Testis (tissue), 3 donors: Measurements from ENCODE around the gene JAM3. TPM values are rescaled to one million over a fixed set of nuclear protein-coding genes. Genes with fewer than 3 reads are reported as not detected.
A peak's percentile ranks its signal among the peaks of the same experiment; 100 is the strongest.
"Not testable (repeated sequence)": the region's sequence is repeated elsewhere in the genome, so short reads cannot be mapped to it uniquely, and the experiment has no call there.

Experiments
- DNase-seq: peaks from one replicate; pipeline ENCODE4 v3.0.0-alpha.2; 2019
- H3K27ac ChIP-seq, 2 donors: fragments of 200-600 bp; sonication (generic); one replicate each; pipeline ENCODE4 v1.5.1; 2019
- H3K27me3 ChIP-seq: fragments of 200-600 bp; sonication (generic); one replicate; pipeline ENCODE4 v1.5.1; 2019
- H3K36me3 ChIP-seq: fragments of 200-600 bp; sonication (generic); one replicate; pipeline ENCODE4 v1.5.1; 2017; ENCODE audit warnings: low read depth; ENCODE audit errors: missing control alignments
- H3K4me1 ChIP-seq: fragments of 200-600 bp; sonication (generic); one replicate; pipeline ENCODE4 v1.5.1; 2019
- H3K4me3 ChIP-seq, 2 donors: fragments of 200-600 bp; sonication (generic); one replicate each; pipeline ENCODE4 v1.5.1; 2017 to 2019
- H3K9me3 ChIP-seq: fragments of 200-600 bp; sonication (generic); one replicate; pipeline ENCODE4 v1.5.1; 2017
- CTCF ChIP-seq, 3 experiments: fragments of 450-650 bp in 2 of 3; fragments of 200-600 bp in 1 of 3; sonication (generic) in 1 of 3; IDR thresholded peaks; one replicate each; pipeline ENCODE4 v1.5.1; 2016 to 2019; ENCODE audit warnings: antibody characterized with exemption in 3 of 3, mild to moderate bottlenecking in 2 of 3, moderate library complexity in 1 of 3
- POLR2A ChIP-seq: fragments of 450-650 bp; IDR thresholded peaks from one replicate; pipeline ENCODE4 v1.6.1; 2017; ENCODE audit warnings: antibody characterized with exemption, mild to moderate bottlenecking, moderate library complexity
- WGBS, 2 donors: methylation state at CpG; one replicate each; pipeline ENCODE4 v1.1.5; 2018; 5-methylcytosine and 5-hydroxymethylcytosine counted together
- intact Hi-C: fragments of 100-400 bp; cut with DNase I; formaldehyde crosslinking; loops from one replicate; pipeline ENCODE4 v1.15.1; 2023; ENCODE audit warnings: low total_unique reads
- polyA plus RNA-seq: library from polyadenylated mRNA; stranded (reverse); fragments of 350-450 nt; fragmentation: Illumina TruSeq; extraction: RNeasy Lipid Tissue Mini Kit (QIAGEN cat#74804); gene quantifications from one replicate; pipeline ENCODE4 v1.2.3, GENCODE V29; 2014; ENCODE audit warnings: low read depth, low replicate concordance; ENCODE audit not compliant: insufficient read depth
- total RNA-seq, 2 donors: library from RNA; depleted of rRNA; stranded (reverse); fragments of >200 nt; gene quantifications; one replicate each; pipeline ENCODE4 v1.2.3, GENCODE V29; 2016

The JAM3 gene
- total and polyA plus RNA-seq, 3 donors from 2014 or later = 81.0 to 188 (median 172) TPM

DNA sequence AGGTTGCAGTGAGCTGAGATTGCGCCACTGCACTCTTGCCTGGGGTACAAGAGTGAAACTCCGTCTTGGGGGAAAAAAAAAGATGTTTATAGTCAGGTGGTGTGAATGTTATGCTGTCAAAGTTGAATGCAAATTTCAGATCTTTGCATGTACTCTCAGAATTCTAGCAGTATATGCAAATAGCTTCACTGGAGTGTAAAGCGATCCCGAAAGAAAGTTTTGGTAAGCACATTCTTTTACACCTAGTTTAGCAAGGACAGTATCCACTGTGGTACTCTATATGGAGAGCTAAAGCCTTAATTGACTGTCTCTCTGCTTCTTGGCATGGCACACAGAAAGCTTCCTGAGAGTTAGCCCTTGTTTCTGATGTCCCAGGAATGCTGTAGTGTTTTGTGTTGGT lies 4.0 kb downstream of the JAM3 start:
- H3K9me3 ChIP-seq = no peaks in the 10 kb centered on the region
- H3K27ac ChIP-seq = peak overlapping the region; percentile 25 to 74
- H3K36me3 ChIP-seq = no peaks in the 10 kb centered on the region
- H3K4me1 ChIP-seq = peaks cover 41% of the 10 kb centered on the region
- 84 to 88% methylated on average over 4 of the region's 4 CpGs for WGBS, 2 donors
- no peak overlapping the region for H3K4me3 ChIP-seq
- no peak for TF ChIP-seq POLR2A
- TF ChIP-seq CTCF (IDR thresholded peaks at IDR 0.05) = no peak
- no peaks in the 10 kb centered on the region for H3K27me3 ChIP-seq
- DNase-seq = no peak
- intact Hi-C loops = no loop called here

GRCh38 chr11:134074346-134074745 lies 5.5 kb downstream of the JAM3 start:
- TF ChIP-seq CTCF (IDR thresholded peaks at IDR 0.05) (no peak), POLR2A (no peak)
- intact Hi-C loops = no loop called here
- peak; percentile 33 for DNase-seq

GRCh38 chr11:134074766-134075165 lies 5.9 kb downstream of the JAM3 start:
- WGBS, 2 donors = 46 to 71% methylated on average over 1 of the region's 1 CpG
- Histone ChIP-seq H3K27ac (peak overlapping the region; percentile 42 to 74), H3K27me3 (no peaks in the 10 kb centered on the region), H3K36me3 (no peaks in the 10 kb centered on the region), H3K9me3 (no peaks in the 10 kb centered on the region), H3K4me3 (no peak overlapping the region), H3K4me1 (peaks cover 45% of the 10 kb centered on the region)
- intact Hi-C loops = no loop called here
- DNase-seq = no peak
- TF ChIP-seq POLR2A (no peak), CTCF (IDR thresholded peaks at IDR 0.05) (no peak)

More at GRCh38 chr11:134074346-134074745, 5.5 kb downstream of the JAM3 start:
- Histone ChIP-seq H3K27ac (peak overlapping the region; percentile 42 to 74), H3K27me3 (no peaks in the 10 kb centered on the region), H3K4me3 (no peak overlapping the region), H3K4me1 (peaks cover 47% of the 10 kb centered on the region), H3K36me3 (no peaks in the 10 kb centered on the region), H3K9me3 (no peaks in the 10 kb centered on the region)
- 41 to 46% methylated on average over 4 of the region's 4 CpGs for WGBS, 2 donors

- WGBS, 2 donors = 41 to 55% methylated on average over 5 of the region's 5 CpGs
- Histone ChIP-seq H3K9me3 (no peaks in the 10 kb centered on the region), H3K36me3 (no peaks in the 10 kb centered on the region), H3K4me3 (no peak overlapping the region), H3K4me1 (peaks cover 11% of the 10 kb centered on the region), H3K27ac (peak overlapping the region in 1 of 2 donors; percentile 3), H3K27me3 (no peaks in the 10 kb centered on the region)
- TF ChIP-seq POLR2A (no peak), CTCF (IDR thresholded peaks at IDR 0.05) (no peak)
- intact Hi-C loops = no loop called here
- DNase-seq = no peak
Measured at GRCh38 chr11:134079317-134079716, 10.4 kb downstream of the JAM3 start.

DNA sequence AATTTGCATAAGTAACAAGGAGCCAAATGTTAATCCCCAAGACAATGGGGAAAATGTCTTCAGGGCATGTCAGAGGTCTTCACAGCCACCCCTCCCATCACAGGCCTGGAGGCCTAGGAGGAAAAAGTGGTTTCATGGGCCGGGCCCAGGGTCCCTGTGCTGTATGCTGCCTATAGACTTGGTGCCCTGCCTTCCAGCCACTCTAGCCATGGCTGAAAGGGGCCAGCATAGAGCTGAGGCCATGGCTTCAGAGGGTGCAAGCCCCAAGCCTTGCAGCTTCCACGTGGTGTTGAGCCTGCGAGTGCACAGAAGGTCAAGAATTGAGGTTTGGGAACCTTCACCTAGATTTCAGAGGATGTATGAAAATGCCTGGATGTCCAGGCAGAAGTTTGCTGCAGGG lies 12.4 kb downstream of the JAM3 start:
- WGBS, 2 donors = 97 to 98% methylated on average over 3 of the region's 3 CpGs
- H3K9me3 ChIP-seq, H3K27me3 ChIP-seq, H3K27ac ChIP-seq, H3K4me3 ChIP-seq, intact Hi-C loops, DNase-seq, H3K36me3 ChIP-seq, H3K4me1 ChIP-seq: not testable (repeated sequence)
